ENCODE data around the gene KRT71. TPM values are rescaled to one million over a fixed set of nuclear protein-coding genes. Genes with fewer than 3 reads are reported as not detected.

KRT71 gene
- total RNA-seq, 1 experiment from 2014 or later, result not detected

GRCh38 chr12:52600071-52600470, 47.1 kb upstream of the KRT71 start:
- H3K27ac Mint-ChIP-seq, result no peak overlapping the region
- ChIA-PET CTCF (no interaction called here), POLR2A (interaction anchor here (1.1 kb wide), 1 partner anchor 10 kb away, joined by 3 read pairs; no protein-coding TSS in a partner anchor)
- no peaks in the 10 kb centered on the region for H3K4me1 Mint-ChIP-seq
- TF ChIP-seq NFE2L1 (CRISPR knock-in tag; IDR thresholded peaks at IDR 0.05), result no peak
- TF ChIP-seq GABPB1 (CRISPR knock-in tag; IDR thresholded peaks at IDR 0.05), result no peak
- no peak for TF ChIP-seq TEAD1 (CRISPR knock-in tag; IDR thresholded peaks at IDR 0.05)
- no peak for TF ChIP-seq ZSCAN18 (CRISPR knock-in tag; IDR thresholded peaks at IDR 0.05)
- no peak for TF ChIP-seq ZNF281 (CRISPR knock-in tag; IDR thresholded peaks at IDR 0.05)
- TF ChIP-seq TCF7 (CRISPR knock-in tag; IDR thresholded peaks at IDR 0.05; ENCODE audit: low read depth), result no peak
- TF ChIP-seq RELA (CRISPR knock-in tag; IDR thresholded peaks at IDR 0.05; ENCODE audit: borderline replicate concordance), result no peak
- no peak for TF ChIP-seq NR1H2 (CRISPR knock-in tag; IDR thresholded peaks at IDR 0.05)
- DNase-seq (ENCODE audit: low spot score) (no peak), ATAC-seq (no peak)
- peaks cover 37% of the 10 kb centered on the region for H3K27me3 Mint-ChIP-seq (ENCODE audit: low read depth)
- H3K4me3 Mint-ChIP-seq, result no peak overlapping the region
- H3K36me3 Mint-ChIP-seq, result no peaks in the 10 kb centered on the region
- H3K9me3 Mint-ChIP-seq, result no peaks in the 10 kb centered on the region

GRCh38 chr12:52598966-52599365, 46.0 kb upstream of the KRT71 start:
- ChIA-PET CTCF (no interaction called here), POLR2A (no interaction called here)
- H3K36me3 Mint-ChIP-seq, result no peaks in the 10 kb centered on the region
- H3K9me3 Mint-ChIP-seq, result no peaks in the 10 kb centered on the region
- ATAC-seq, result no peak
- H3K27me3 Mint-ChIP-seq (ENCODE audit: low read depth), result peaks cover 37% of the 10 kb centered on the region
- DNase-seq (ENCODE audit: low spot score), result no peak
- H3K4me1 Mint-ChIP-seq, result no peaks in the 10 kb centered on the region
- no peak overlapping the region for H3K27ac Mint-ChIP-seq
- no peak overlapping the region for H3K4me3 Mint-ChIP-seq
- no peak for TF ChIP-seq CDX4 (CRISPR knock-in tag; IDR thresholded peaks at IDR 0.05; ENCODE audit: borderline replicate concordance)
- no peak for TF ChIP-seq STAT6 (CRISPR knock-in tag; conservative IDR thresholded peaks at IDR 0.05; ENCODE audit: low read depth)
- no peak for TF ChIP-seq MAX (CRISPR knock-in tag; IDR thresholded peaks at IDR 0.05)
- TF ChIP-seq ERG (CRISPR knock-in tag; IDR thresholded peaks at IDR 0.05), result no peak
- TF ChIP-seq NFE2L1 (CRISPR knock-in tag; IDR thresholded peaks at IDR 0.05), result no peak
- no peak for TF ChIP-seq FOXK1 (CRISPR knock-in tag; IDR thresholded peaks at IDR 0.05)
- TF ChIP-seq E2F5 (CRISPR knock-in tag; IDR thresholded peaks at IDR 0.05), result no peak
- TF ChIP-seq ZNF121 (CRISPR knock-in tag; IDR thresholded peaks at IDR 0.05), result no peak
- no peak for TF ChIP-seq ZNF219 (CRISPR knock-in tag; IDR thresholded peaks at IDR 0.05; ENCODE audit: borderline replicate concordance)
- TF ChIP-seq ZNF532 (CRISPR knock-in tag; IDR thresholded peaks at IDR 0.05; ENCODE audit: borderline replicate concordance), result no peak
- TF ChIP-seq NFATC4 (CRISPR knock-in tag; IDR thresholded peaks at IDR 0.05), result no peak
- TF ChIP-seq ZNF423 (CRISPR knock-in tag; IDR thresholded peaks at IDR 0.05), result no peak
- no peak for TF ChIP-seq SMAD3 (CRISPR knock-in tag; IDR thresholded peaks at IDR 0.05; ENCODE audit: borderline replicate concordance)
- no peak for TF ChIP-seq ETV6 (CRISPR knock-in tag; IDR thresholded peaks at IDR 0.05)
- TF ChIP-seq TEAD1 (CRISPR knock-in tag; IDR thresholded peaks at IDR 0.05), result no peak

All from WTC11 (cell line).